Ascending aorta (tissue), 2 donors: ENCODE results near the gene CTXND2. TPM values are rescaled to one million over a fixed set of nuclear protein-coding genes. Genes with fewer than 3 reads are reported as not detected.
"Not testable (repeated sequence)": the region's sequence is repeated elsewhere in the genome, so short reads cannot be mapped to it uniquely, and the experiment has no call there.

Source experiments
- DNase-seq, 2 donors: peaks; one replicate each; pipeline ENCODE4 v3.0.0-alpha.2; 2019; ENCODE audit warnings: low spot score in 2 of 2
- H3K27ac ChIP-seq, 2 donors: fragments of 200-600 bp; sonication (generic); one replicate each; pipeline ENCODE4 v1.5.1; 2016 to 2017; ENCODE audit warnings: mild to moderate bottlenecking in 1 of 2
- H3K27me3 ChIP-seq: fragments of 200-600 bp; sonication (generic); one replicate; pipeline ENCODE4 v1.5.1; 2017
- H3K36me3 ChIP-seq, 2 donors: fragments of 200-600 bp; sonication (generic); one replicate each; pipeline ENCODE4 v1.5.1; 2016
- H3K4me1 ChIP-seq, 2 donors: fragments of 200-600 bp; sonication (generic); one replicate each; pipeline ENCODE4 v1.5.1; 2016 to 2017; ENCODE audit warnings: mild to moderate bottlenecking in 1 of 2
- H3K4me3 ChIP-seq, 2 donors: fragments of 200-600 bp; sonication (generic); one replicate each; pipeline ENCODE4 v1.5.1; 2016 to 2017; ENCODE audit warnings: mild to moderate bottlenecking in 1 of 2
- H3K9me3 ChIP-seq, 2 donors: fragments of 200-600 bp; sonication (generic); one replicate each; pipeline ENCODE4 v1.5.1; 2016
- CTCF ChIP-seq, 3 experiments: fragments of 200-600 bp in 2 of 3; fragments of 450-650 bp in 1 of 3; sonication (generic) in 2 of 3; IDR thresholded peaks; one replicate each; pipeline ENCODE4 v1.5.1; 2016 to 2019; ENCODE audit warnings: antibody characterized with exemption in 3 of 3, mild to moderate bottlenecking in 1 of 3, moderate library complexity in 1 of 3
- intact Hi-C: fragments of 100-400 bp; cut with DNase I; formaldehyde crosslinking; loops from one replicate; pipeline ENCODE4 v1.15.1; 2023
- total RNA-seq: library from RNA; depleted of rRNA; stranded (reverse); fragments of >200 nt; gene quantifications from one replicate; pipeline ENCODE4 v1.1.0, GENCODE V29; 2016

Gene CTXND2
- not detected for total RNA-seq

GRCh38 chr1:150887018-150887417, at the start of gene CTXND2:
Gene CTXND2 (plus strand): TSS chr1:150887136. CDS start chr1:150912315, 25,179 bp downstream.
- intact Hi-C loops = no loop called here
- Histone ChIP-seq H3K4me3 (no peak within 1 kb of the TSS), H3K27me3 (no peaks in the 10 kb centered on the region), H3K27ac (no peak within 1 kb of the TSS), H3K36me3 (no peaks in the 10 kb centered on the region), H3K9me3 (no peaks in the 10 kb centered on the region), H3K4me1 (no peaks in the 10 kb centered on the region)
- TF ChIP-seq CTCF (IDR thresholded peaks at IDR 0.05) = no peak
- DNase-seq = no peak

- DNase-seq, intact Hi-C loops: not testable (repeated sequence)
- H3K36me3 ChIP-seq = peaks cover 34 to 58% of the 10 kb centered on the region in 2 donors
Measured at GRCh38 chr1:150840850-150841249, 46.1 kb upstream of the CTXND2 start.

GRCh38 chr1:150841626-150842025, 45.3 kb upstream of the CTXND2 start:
- DNase-seq = no peak
- peaks cover 31 to 55% of the 10 kb centered on the region in 2 donors for H3K36me3 ChIP-seq
- TF ChIP-seq CTCF (IDR thresholded peaks at IDR 0.05) = no peak
- intact Hi-C loops = no loop called here
- H3K27me3 ChIP-seq = no peaks in the 10 kb centered on the region
- H3K4me3 ChIP-seq = no peak overlapping the region
- no peak overlapping the region for H3K27ac ChIP-seq
- H3K9me3 ChIP-seq = no peaks in the 10 kb centered on the region
- peaks cover 0 to 2% of the 10 kb centered on the region in 2 donors for H3K4me1 ChIP-seq

More at GRCh38 chr1:150840850-150841249, 46.1 kb upstream of the CTXND2 start:
- not testable (repeated sequence) for H3K9me3 ChIP-seq, H3K4me1 ChIP-seq, H3K4me3 ChIP-seq, H3K27ac ChIP-seq, H3K27me3 ChIP-seq

GRCh38 chr1:150842343-150842742, 44.6 kb upstream of the CTXND2 start:
- Histone ChIP-seq H3K4me1 (peaks cover 0 to 2% of the 10 kb centered on the region in 2 donors), H3K9me3 (no peaks in the 10 kb centered on the region), H3K36me3 (peaks cover 31 to 47% of the 10 kb centered on the region in 2 donors), H3K27me3 (no peaks in the 10 kb centered on the region), H3K27ac (no peak overlapping the region), H3K4me3 (no peak overlapping the region)
- TF ChIP-seq CTCF (IDR thresholded peaks at IDR 0.05) = no peak
- intact Hi-C loops = no loop called here
- DNase-seq = no peak

- H3K27ac ChIP-seq = no peak overlapping the region
- H3K36me3 ChIP-seq = peaks cover 31 to 47% of the 10 kb centered on the region in 2 donors
- H3K4me3 ChIP-seq = no peak overlapping the region
- H3K4me1 ChIP-seq = peaks cover 0 to 2% of the 10 kb centered on the region in 2 donors
- no peak for TF ChIP-seq CTCF (IDR thresholded peaks at IDR 0.05)
- no peaks in the 10 kb centered on the region for H3K9me3 ChIP-seq
- intact Hi-C loops = no loop called here
- DNase-seq = no peak
- H3K27me3 ChIP-seq = no peaks in the 10 kb centered on the region
Measured at GRCh38 chr1:150842964-150843363, 44.0 kb upstream of the CTXND2 start.

- TF ChIP-seq CTCF (IDR thresholded peaks at IDR 0.05) = no peak
- no peak overlapping the region for H3K27ac ChIP-seq
- no peak overlapping the region for H3K4me3 ChIP-seq
- no peaks in the 10 kb centered on the region for H3K27me3 ChIP-seq
- peaks cover 0 to 2% of the 10 kb centered on the region in 2 donors for H3K4me1 ChIP-seq
- H3K36me3 ChIP-seq = peaks cover 28 to 43% of the 10 kb centered on the region in 2 donors
- no peak for DNase-seq
- intact Hi-C loops = no loop called here
- H3K9me3 ChIP-seq = no peaks in the 10 kb centered on the region
Measured at GRCh38 chr1:150843474-150843873, 43.5 kb upstream of the CTXND2 start.
